ENCODE measurements around the gene CENPA.

GRCh38 chr2:26793518-26793917 lies 7.7 kb downstream of the CENPA start:
- TF ChIP-seq CTCF (conservative IDR thresholded peaks at IDR 0.05 in 1 of 2, IDR thresholded peaks at IDR 0.05 in 1 of 2; ENCODE audit: low read depth in 1 of 2, low read length in 2 of 2) (no peak), EZH2 (IDR thresholded peaks at IDR 0.05; ENCODE audit: low read length, missing control alignments) (no peak)

Measured in fibroblast of lung (primary cell).